ENCODE measurements around the gene SLC10A7.

DNA sequence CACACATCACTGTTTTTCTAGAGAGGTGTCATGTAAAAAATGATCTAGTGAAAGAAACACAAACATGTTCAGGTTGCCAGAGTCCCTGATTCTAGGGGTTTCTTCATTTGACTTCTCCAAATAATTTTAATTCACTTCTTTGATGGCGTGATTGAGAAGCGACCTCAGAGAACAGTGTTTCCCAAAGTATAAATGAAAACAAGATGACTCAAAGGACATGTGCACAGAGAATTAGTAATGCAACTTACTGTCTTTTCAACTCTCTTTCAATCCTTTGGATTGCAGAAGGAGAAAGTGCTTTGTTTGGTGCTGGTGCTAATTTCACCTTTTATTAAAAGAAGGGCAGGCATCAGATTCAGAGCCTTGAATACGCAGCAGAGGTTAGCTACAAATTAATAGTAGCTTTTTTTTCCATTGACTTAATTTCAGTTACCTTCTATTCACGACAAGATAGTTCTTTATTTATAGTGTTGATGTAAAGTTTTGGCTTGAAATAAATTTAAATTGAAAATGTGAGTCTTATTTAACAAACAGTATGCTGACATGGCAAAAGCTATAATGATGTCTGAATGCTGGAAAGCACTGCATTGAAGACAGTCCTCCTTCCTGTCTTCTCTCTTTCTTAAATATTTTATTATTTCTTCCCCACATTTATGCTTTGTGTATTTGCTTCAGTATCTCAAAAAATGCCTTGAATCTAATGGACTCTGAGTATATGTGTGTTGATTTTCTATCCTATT, 85.1 kb downstream of the SLC10A7 start:
- TF ChIP-seq, protein P1, sequence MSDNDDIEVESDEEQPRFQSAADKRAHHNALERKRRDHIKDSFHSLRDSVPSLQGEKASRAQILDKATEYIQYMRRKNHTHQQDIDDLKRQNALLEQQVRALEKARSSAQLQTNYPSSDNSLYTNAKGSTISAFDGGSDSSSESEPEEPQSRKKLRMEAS (IDR thresholded peaks at IDR 0.05), result no peak
- TF ChIP-seq, protein P2, sequence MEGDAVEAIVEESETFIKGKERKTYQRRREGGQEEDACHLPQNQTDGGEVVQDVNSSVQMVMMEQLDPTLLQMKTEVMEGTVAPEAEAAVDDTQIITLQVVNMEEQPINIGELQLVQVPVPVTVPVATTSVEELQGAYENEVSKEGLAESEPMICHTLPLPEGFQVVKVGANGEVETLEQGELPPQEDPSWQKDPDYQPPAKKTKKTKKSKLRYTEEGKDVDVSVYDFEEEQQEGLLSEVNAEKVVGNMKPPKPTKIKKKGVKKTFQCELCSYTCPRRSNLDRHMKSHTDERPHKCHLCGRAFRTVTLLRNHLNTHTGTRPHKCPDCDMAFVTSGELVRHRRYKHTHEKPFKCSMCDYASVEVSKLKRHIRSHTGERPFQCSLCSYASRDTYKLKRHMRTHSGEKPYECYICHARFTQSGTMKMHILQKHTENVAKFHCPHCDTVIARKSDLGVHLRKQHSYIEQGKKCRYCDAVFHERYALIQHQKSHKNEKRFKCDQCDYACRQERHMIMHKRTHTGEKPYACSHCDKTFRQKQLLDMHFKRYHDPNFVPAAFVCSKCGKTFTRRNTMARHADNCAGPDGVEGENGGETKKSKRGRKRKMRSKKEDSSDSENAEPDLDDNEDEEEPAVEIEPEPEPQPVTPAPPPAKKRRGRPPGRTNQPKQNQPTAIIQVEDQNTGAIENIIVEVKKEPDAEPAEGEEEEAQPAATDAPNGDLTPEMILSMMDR (IDR thresholded peaks at IDR 0.05; ENCODE audit: low read depth, low read length, missing input control), result no peak
- TF ChIP-seq JUND (IDR thresholded peaks at IDR 0.05), result no peak
- TF ChIP-seq YY1 (IDR thresholded peaks at IDR 0.05), result no peak
- TF ChIP-seq HNF4G (IDR thresholded peaks at IDR 0.05), result no peak
